HUES48 (cell line): Measurements from ENCODE around the gene PCBD2.

Experiments used
- H3K27ac ChIP-seq: one replicate; pipeline ENCODE4 v1.7.0; 2013; ENCODE audit warnings: low read depth, low read length, inconsistent platforms
- H3K27me3 ChIP-seq: 2 replicates; pipeline ENCODE4 v1.6.1; 2013; ENCODE audit warnings: mild to moderate bottlenecking, low read length; ENCODE audit not compliant: control insufficient read depth, insufficient read depth
- H3K36me3 ChIP-seq: 2 replicates; pipeline ENCODE4 v1.6.1; 2013; ENCODE audit warnings: low read length; ENCODE audit not compliant: control insufficient read depth, insufficient read depth
- H3K4me1 ChIP-seq: 2 replicates; pipeline ENCODE4 v1.6.1; 2013; ENCODE audit warnings: mild to moderate bottlenecking, low read length; ENCODE audit not compliant: control insufficient read depth, insufficient read depth
- H3K4me3 ChIP-seq: 2 replicates; pipeline ENCODE4 v1.5.1; 2013; ENCODE audit warnings: mild to moderate bottlenecking, low read depth, low read length
- H3K9ac ChIP-seq: 2 replicates; pipeline ENCODE4 v1.6.1; 2013; ENCODE audit warnings: mild to moderate bottlenecking, low read depth, low read length, moderate library complexity
- H3K9me3 ChIP-seq: 2 replicates; pipeline ENCODE4 v1.6.1; 2013; ENCODE audit warnings: low read length; ENCODE audit not compliant: control insufficient read depth, insufficient read depth

The PCBD2 gene

GRCh38 chr5:135007749-135008363, 102.9 kb downstream of the PCBD2 start:
- no peak overlapping the region for H3K27ac ChIP-seq
- H3K4me1 ChIP-seq = no peaks in the 10 kb centered on the region
- H3K9me3 ChIP-seq = no peaks in the 10 kb centered on the region

GRCh38 chr5:135008556-135008955, 103.6 kb downstream of the PCBD2 start:
- Histone ChIP-seq H3K4me3 (no peak overlapping the region), H3K9ac (no peak overlapping the region), H3K9me3 (no peaks in the 10 kb centered on the region), H3K27ac (no peak overlapping the region), H3K36me3 (no peaks in the 10 kb centered on the region), H3K4me1 (no peaks in the 10 kb centered on the region), H3K27me3 (no peaks in the 10 kb centered on the region)

More at GRCh38 chr5:135007749-135008363, 102.9 kb downstream of the PCBD2 start:
- Histone ChIP-seq H3K36me3 (no peaks in the 10 kb centered on the region), H3K27me3 (no peaks in the 10 kb centered on the region), H3K9ac (no peak overlapping the region), H3K4me3 (no peak overlapping the region)

GRCh38 chr5:135008981-135009735, 104.2 kb downstream of the PCBD2 start:
- Histone ChIP-seq H3K9ac (no peak overlapping the region), H3K27ac (no peak overlapping the region), H3K9me3 (no peaks in the 10 kb centered on the region)

GRCh38 chr5:135009736-135010501, 105.0 kb downstream of the PCBD2 start:
- Histone ChIP-seq H3K4me3 (no peak overlapping the region), H3K9ac (no peak overlapping the region), H3K27ac (no peak overlapping the region), H3K9me3 (no peaks in the 10 kb centered on the region), H3K27me3 (no peaks in the 10 kb centered on the region), H3K36me3 (no peaks in the 10 kb centered on the region), H3K4me1 (no peaks in the 10 kb centered on the region)

More at GRCh38 chr5:135008981-135009735, 104.2 kb downstream of the PCBD2 start:
- Histone ChIP-seq H3K36me3 (no peaks in the 10 kb centered on the region), H3K27me3 (no peaks in the 10 kb centered on the region), H3K4me3 (no peak overlapping the region), H3K4me1 (no peaks in the 10 kb centered on the region)

- H3K27ac ChIP-seq = no peak overlapping the region
- H3K4me1 ChIP-seq = no peaks in the 10 kb centered on the region
- no peak overlapping the region for H3K9ac ChIP-seq
- no peak overlapping the region for H3K4me3 ChIP-seq
- H3K9me3 ChIP-seq = no peaks in the 10 kb centered on the region
- no peaks in the 10 kb centered on the region for H3K27me3 ChIP-seq
- H3K36me3 ChIP-seq = no peaks in the 10 kb centered on the region
Observed at GRCh38 chr5:135010502-135011354, 105.8 kb downstream of the PCBD2 start.

GRCh38 chr5:135011355-135012032, 106.6 kb downstream of the PCBD2 start:
- Histone ChIP-seq H3K27me3 (no peaks in the 10 kb centered on the region), H3K9ac (no peak overlapping the region), H3K4me1 (no peaks in the 10 kb centered on the region), H3K36me3 (no peaks in the 10 kb centered on the region), H3K27ac (no peak overlapping the region), H3K4me3 (no peak overlapping the region), H3K9me3 (no peaks in the 10 kb centered on the region)

GRCh38 chr5:135012033-135012588, 107.2 kb downstream of the PCBD2 start:
- no peak overlapping the region for H3K27ac ChIP-seq
- H3K4me3 ChIP-seq = no peak overlapping the region
- no peaks in the 10 kb centered on the region for H3K36me3 ChIP-seq
- no peak overlapping the region for H3K9ac ChIP-seq
- no peaks in the 10 kb centered on the region for H3K9me3 ChIP-seq
- no peaks in the 10 kb centered on the region for H3K27me3 ChIP-seq
- H3K4me1 ChIP-seq = no peaks in the 10 kb centered on the region
